ENCODE results near the gene CGNL1.

Gene CGNL1

GRCh38 chr15:57391537-57391936 is 15.2 kb downstream of the CGNL1 start:
- TF ChIP-seq REST (IDR thresholded peaks at IDR 0.05; ENCODE audit: insufficient read depth in 1 of 2, low read depth in 2 of 2, low read length in 2 of 2) (no peak), POLR2AphosphoS5 (IDR thresholded peaks at IDR 0.05; ENCODE audit: low read depth, low read length) (no peak), TAF1 (IDR thresholded peaks at IDR 0.05; ENCODE audit: borderline replicate concordance, insufficient read depth, low read length) (no peak), FOXP2 (optimal IDR thresholded peaks at IDR 0.05; ENCODE audit: borderline replicate concordance, extremely low read depth, extremely low read length, insufficient read depth) (no peak), SIN3A (IDR thresholded peaks at IDR 0.05; ENCODE audit: borderline replicate concordance, insufficient read depth, low read length) (no peak)

DNA sequence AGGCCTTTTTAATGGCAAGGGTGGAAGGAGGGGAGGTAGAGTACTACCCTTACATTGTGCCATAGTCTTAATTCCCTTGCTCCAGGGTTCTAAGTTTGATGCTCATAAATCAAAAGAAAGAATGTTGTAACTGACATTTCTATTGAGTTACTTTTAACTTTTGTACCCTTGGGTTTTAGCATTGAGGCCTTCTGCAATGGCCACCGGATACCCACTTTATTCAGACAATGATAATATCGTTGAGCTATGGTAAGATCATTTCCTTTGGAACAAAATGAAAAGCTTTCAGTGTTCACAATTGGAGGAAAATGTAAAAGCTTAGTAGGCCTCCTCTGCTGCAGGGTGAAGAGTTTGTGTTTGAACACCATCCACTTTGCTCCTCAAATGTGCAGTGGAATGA is 16.8 kb downstream of the CGNL1 start:
- no peak for TF ChIP-seq SIN3A (IDR thresholded peaks at IDR 0.05; ENCODE audit: borderline replicate concordance, insufficient read depth, low read length)
- no peak for TF ChIP-seq FOXP2 (optimal IDR thresholded peaks at IDR 0.05; ENCODE audit: borderline replicate concordance, extremely low read depth, extremely low read length, insufficient read depth)
- TF ChIP-seq TAF1 (IDR thresholded peaks at IDR 0.05; ENCODE audit: borderline replicate concordance, insufficient read depth, low read length), result no peak
- no peak for TF ChIP-seq POLR2AphosphoS5 (IDR thresholded peaks at IDR 0.05; ENCODE audit: low read depth, low read length)
- TF ChIP-seq REST (IDR thresholded peaks at IDR 0.05; ENCODE audit: insufficient read depth in 1 of 2, low read depth in 2 of 2, low read length in 2 of 2), result no peak

DNA sequence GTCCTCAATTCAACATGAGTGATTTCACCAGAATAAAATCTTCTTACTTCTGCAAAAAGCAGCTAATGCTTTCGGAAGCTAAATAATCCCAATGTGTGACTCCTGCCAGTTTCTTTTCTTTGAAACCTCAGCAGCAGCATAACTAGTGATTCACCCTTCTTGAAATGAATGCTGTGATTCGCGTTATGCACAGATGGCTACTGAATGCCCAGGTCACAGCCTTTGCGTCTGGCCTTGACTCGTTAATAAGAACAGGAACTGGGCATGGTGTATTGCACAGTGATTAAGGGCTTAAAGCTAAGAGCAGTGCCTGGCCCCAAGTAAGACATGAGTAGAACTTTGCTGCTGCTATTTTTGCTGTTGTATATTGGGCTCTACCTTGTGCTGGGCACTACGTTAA is 19.0 kb downstream of the CGNL1 start:
- TF ChIP-seq SIN3A (IDR thresholded peaks at IDR 0.05; ENCODE audit: borderline replicate concordance, insufficient read depth, low read length) (no peak), REST (IDR thresholded peaks at IDR 0.05; ENCODE audit: insufficient read depth in 1 of 2, low read depth in 2 of 2, low read length in 2 of 2) (no peak), FOXP2 (optimal IDR thresholded peaks at IDR 0.05; ENCODE audit: borderline replicate concordance, extremely low read depth, extremely low read length, insufficient read depth) (no peak), POLR2AphosphoS5 (IDR thresholded peaks at IDR 0.05; ENCODE audit: low read depth, low read length) (no peak), TAF1 (IDR thresholded peaks at IDR 0.05; ENCODE audit: borderline replicate concordance, insufficient read depth, low read length) (no peak)

DNA sequence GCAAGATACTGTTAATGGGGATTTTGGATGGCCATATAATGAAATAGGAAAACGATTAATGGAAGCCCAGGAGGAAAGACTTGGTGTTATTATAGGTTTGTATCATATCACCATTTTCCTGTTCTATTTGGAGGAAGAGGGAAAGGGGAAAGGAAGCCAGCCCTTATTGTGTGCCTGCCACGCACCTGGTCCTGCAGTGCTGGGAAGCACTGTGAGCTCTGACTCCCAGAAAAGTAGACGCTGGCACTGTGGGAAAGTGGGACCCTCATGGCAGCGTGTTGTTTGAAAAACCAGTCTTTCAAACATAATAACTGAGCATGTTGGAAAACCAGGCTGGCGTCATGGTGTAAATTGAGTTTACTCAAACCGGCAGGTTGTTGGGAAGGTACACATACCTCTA is 22.0 kb downstream of the CGNL1 start:
- TF ChIP-seq TAF1 (IDR thresholded peaks at IDR 0.05; ENCODE audit: borderline replicate concordance, insufficient read depth, low read length) (no peak), FOXP2 (optimal IDR thresholded peaks at IDR 0.05; ENCODE audit: borderline replicate concordance, extremely low read depth, extremely low read length, insufficient read depth) (no peak), SIN3A (IDR thresholded peaks at IDR 0.05; ENCODE audit: borderline replicate concordance, insufficient read depth, low read length) (no peak), POLR2AphosphoS5 (IDR thresholded peaks at IDR 0.05; ENCODE audit: low read depth, low read length) (no peak), REST (IDR thresholded peaks at IDR 0.05; ENCODE audit: insufficient read depth in 1 of 2, low read depth in 2 of 2, low read length in 2 of 2) (no peak)

DNA sequence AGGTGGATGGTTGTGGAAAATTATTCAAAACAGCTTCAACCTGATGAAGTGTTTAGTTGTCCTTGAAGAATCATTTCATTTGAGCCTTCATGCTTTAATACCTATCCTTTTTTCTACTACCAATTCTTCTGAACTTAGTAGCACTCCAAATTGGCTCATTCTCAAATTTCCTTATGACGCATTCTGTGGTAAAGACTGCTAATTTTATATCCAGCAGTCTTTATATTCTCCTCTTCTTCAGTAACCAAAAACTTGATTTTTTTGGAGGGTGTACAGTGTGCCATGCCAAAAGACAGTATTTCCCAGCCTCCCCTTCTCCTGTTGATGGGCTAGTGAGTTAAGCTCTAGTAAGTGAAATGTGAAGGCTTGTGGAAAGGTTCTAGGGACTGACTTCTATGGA is 25.2 kb downstream of the CGNL1 start:
- TF ChIP-seq SIN3A (IDR thresholded peaks at IDR 0.05; ENCODE audit: borderline replicate concordance, insufficient read depth, low read length) (no peak), REST (IDR thresholded peaks at IDR 0.05; ENCODE audit: insufficient read depth in 1 of 2, low read depth in 2 of 2, low read length in 2 of 2) (no peak), FOXP2 (optimal IDR thresholded peaks at IDR 0.05; ENCODE audit: borderline replicate concordance, extremely low read depth, extremely low read length, insufficient read depth) (no peak), POLR2AphosphoS5 (IDR thresholded peaks at IDR 0.05; ENCODE audit: low read depth, low read length) (no peak), TAF1 (IDR thresholded peaks at IDR 0.05; ENCODE audit: borderline replicate concordance, insufficient read depth, low read length) (no peak)
